Esophagus squamous epithelium (tissue), 5 donors: ENCODE data around the gene LCE2A. TPM values are rescaled to one million over a fixed set of nuclear protein-coding genes. Genes with fewer than 3 reads are reported as not detected.

ENCODE experiments used
- DNase-seq: peaks from one replicate; lab custom pipeline; 2025; lab: John Stamatoyannopoulos, UW
- H3K27ac ChIP-seq, 4 donors: fragments of 200-600 bp; sonication (generic); one replicate each; pipeline ENCODE4 v1.5.1; 2016 to 2019; ENCODE audit warnings: mild to moderate bottlenecking in 1 of 4
- H3K27me3 ChIP-seq, 4 donors: fragments of 200-600 bp; sonication (generic); 1 replicate in 3 of 4; 2 replicates in 1 of 4; pipeline versions ENCODE4 v1.5.1 to v1.6.0; 2017 to 2021; ENCODE audit warnings: antibody characterized with exemption in 1 of 4
- H3K36me3 ChIP-seq, 3 donors: fragments of 200-600 bp; sonication (generic); one replicate each; pipeline ENCODE4 v1.5.1; 2016 to 2019
- H3K4me1 ChIP-seq, 3 donors: fragments of 200-600 bp; sonication (generic); one replicate each; pipeline ENCODE4 v1.5.1; 2017 to 2019
- H3K4me3 ChIP-seq, 4 donors: fragments of 200-600 bp; sonication (generic); 1 replicate in 3 of 4; 2 replicates in 1 of 4; pipeline ENCODE4 v1.5.1; 2016 to 2019; ENCODE audit warnings: mild to moderate bottlenecking in 2 of 4, moderate library complexity in 1 of 4
- H3K9me3 ChIP-seq, 3 donors: fragments of 200-600 bp; sonication (generic); one replicate each; pipeline ENCODE4 v1.5.1; 2016 to 2019
- POLR2A ChIP-seq, 4 donors: fragments of 450-650 bp; IDR thresholded peaks; one replicate each; pipeline ENCODE4 v1.6.1; 2017; ENCODE audit warnings: antibody characterized with exemption in 4 of 4, mild to moderate bottlenecking in 4 of 4, moderate library complexity in 3 of 4
- WGBS, 2 donors: methylation state at CpG; one replicate each; pipeline ENCODE4 v1.1.5; 2018; 5-methylcytosine and 5-hydroxymethylcytosine counted together
- intact Hi-C: fragments of 100-400 bp; cut with DNase I; formaldehyde crosslinking; loops from one replicate; pipeline ENCODE4 v1.15.0; 2022
- total RNA-seq, 4 donors: library from RNA; depleted of rRNA; stranded (reverse); fragments of >200 nt; gene quantifications; one replicate each; pipeline ENCODE4 v1.1.0, GENCODE V29; 2016
- TF ChIP-seq, protein P1 (sequence below), 6 experiments: fragments of 450-650 bp in 4 of 6; fragments of 200-600 bp in 2 of 6; sonication (generic) in 2 of 6; IDR thresholded peaks; one replicate each; pipeline ENCODE4 v1.5.1; 2016 to 2019; ENCODE audit warnings: antibody characterized with exemption in 6 of 6, mild to moderate bottlenecking in 4 of 6, moderate library complexity in 4 of 6
- donor health status: DM: yes; HTN: yes; CAD: no.

The LCE2A gene
- total RNA-seq, 4 donors from 2014 or later: not detected

DNA sequence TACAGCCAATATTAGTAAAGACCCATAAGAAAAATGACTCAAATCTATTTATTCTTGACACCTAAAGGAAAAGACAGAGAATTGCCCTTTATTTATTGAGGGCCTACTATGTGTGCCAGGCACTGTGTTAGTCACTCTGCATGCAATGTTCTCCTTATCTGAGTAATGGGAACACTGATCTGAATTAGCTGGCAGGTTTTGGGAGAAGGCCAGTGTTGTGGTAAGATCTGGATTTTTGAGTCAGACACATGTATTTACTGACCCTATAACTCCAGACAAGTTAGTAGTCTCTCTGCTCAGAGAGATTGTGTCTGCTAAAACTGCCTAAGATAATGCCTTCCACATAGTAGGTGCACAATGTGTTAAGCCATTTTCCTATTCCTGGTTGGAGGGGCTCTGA lies 27.1 kb downstream of the LCE2A start:
- Histone ChIP-seq H3K9me3 (no peaks in the 10 kb centered on the region), H3K27me3 (peaks cover 0 to 7% (median 0%) of the 10 kb centered on the region in 4 donors), H3K4me1 (no peaks in the 10 kb centered on the region), H3K27ac (no peak overlapping the region), H3K4me3 (no peak overlapping the region), H3K36me3 (no peaks in the 10 kb centered on the region)
- DNase-seq: no peak
- TF ChIP-seq POLR2A (IDR thresholded peaks at IDR 0.05): no peak
- TF ChIP-seq, protein P1, sequence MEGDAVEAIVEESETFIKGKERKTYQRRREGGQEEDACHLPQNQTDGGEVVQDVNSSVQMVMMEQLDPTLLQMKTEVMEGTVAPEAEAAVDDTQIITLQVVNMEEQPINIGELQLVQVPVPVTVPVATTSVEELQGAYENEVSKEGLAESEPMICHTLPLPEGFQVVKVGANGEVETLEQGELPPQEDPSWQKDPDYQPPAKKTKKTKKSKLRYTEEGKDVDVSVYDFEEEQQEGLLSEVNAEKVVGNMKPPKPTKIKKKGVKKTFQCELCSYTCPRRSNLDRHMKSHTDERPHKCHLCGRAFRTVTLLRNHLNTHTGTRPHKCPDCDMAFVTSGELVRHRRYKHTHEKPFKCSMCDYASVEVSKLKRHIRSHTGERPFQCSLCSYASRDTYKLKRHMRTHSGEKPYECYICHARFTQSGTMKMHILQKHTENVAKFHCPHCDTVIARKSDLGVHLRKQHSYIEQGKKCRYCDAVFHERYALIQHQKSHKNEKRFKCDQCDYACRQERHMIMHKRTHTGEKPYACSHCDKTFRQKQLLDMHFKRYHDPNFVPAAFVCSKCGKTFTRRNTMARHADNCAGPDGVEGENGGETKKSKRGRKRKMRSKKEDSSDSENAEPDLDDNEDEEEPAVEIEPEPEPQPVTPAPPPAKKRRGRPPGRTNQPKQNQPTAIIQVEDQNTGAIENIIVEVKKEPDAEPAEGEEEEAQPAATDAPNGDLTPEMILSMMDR (IDR thresholded peaks at IDR 0.05): no peak
- intact Hi-C loops: no loop called here

DNA sequence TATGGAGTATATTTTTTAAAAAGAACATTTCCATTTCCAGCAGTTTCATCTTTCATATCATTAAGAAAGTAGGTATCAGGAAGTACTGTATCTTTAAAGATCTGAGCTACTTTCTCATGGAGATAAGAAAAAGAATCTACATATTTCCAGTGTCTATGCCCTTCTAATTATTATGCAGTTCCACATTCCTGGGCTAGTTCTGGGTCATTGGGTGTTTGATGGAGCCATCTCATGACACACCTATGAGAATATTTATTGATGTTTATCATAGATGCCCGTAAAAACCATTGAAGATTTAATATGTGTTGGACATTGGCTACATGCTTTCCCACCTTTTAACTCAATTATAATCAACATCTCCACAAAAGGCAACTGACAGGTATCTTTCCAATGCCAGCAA lies 30.8 kb downstream of the LCE2A start:
- intact Hi-C loops: no loop called here
- 67 to 88% methylated on average over 1 of the region's 1 CpG for WGBS, 2 donors
- H3K9me3 ChIP-seq: no peaks in the 10 kb centered on the region

DNA sequence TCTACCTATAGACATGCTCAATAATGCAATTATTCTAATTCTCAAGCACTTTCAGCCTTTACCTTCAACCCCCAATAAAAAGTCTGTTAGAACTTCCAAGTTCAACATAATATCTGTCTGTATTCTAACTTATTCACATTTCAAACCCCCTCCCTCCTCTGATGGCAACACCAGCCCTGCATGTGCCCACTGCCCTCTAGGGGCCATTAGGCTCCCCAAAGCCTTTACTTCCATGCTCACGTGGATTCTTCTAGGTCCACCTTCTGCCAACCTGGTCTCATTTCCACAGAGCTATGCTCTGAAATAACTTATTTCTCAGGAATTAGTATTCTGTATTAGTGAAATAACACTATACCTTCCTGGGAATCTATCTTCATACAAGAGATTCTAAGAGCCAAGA lies 37.5 kb downstream of the LCE2A start:
- H3K9me3 ChIP-seq: no peaks in the 10 kb centered on the region
- intact Hi-C loops: no loop called here
- H3K27ac ChIP-seq: no peak overlapping the region
- no peaks in the 10 kb centered on the region for H3K36me3 ChIP-seq
- no peak for DNase-seq
- H3K4me3 ChIP-seq: no peak overlapping the region
- peaks cover 0 to 4% (median 0%) of the 10 kb centered on the region in 3 donors for H3K4me1 ChIP-seq
- H3K27me3 ChIP-seq: no peaks in the 10 kb centered on the region
- WGBS, 2 donors: 36 to 56% methylated on average over 1 of the region's 1 CpG
- TF ChIP-seq, protein P1 (IDR thresholded peaks at IDR 0.05): no peak
- TF ChIP-seq POLR2A (IDR thresholded peaks at IDR 0.05): no peak

More for the DNA sequence above, 30.8 kb downstream of the LCE2A start:
- Histone ChIP-seq H3K36me3 (no peaks in the 10 kb centered on the region), H3K27ac (no peak overlapping the region), H3K27me3 (peaks cover 0 to 7% (median 0%) of the 10 kb centered on the region in 4 donors), H3K4me3 (no peak overlapping the region), H3K4me1 (no peaks in the 10 kb centered on the region)
- TF ChIP-seq, protein P1 (IDR thresholded peaks at IDR 0.05): no peak
- TF ChIP-seq POLR2A (IDR thresholded peaks at IDR 0.05): no peak
- DNase-seq: no peak

DNA sequence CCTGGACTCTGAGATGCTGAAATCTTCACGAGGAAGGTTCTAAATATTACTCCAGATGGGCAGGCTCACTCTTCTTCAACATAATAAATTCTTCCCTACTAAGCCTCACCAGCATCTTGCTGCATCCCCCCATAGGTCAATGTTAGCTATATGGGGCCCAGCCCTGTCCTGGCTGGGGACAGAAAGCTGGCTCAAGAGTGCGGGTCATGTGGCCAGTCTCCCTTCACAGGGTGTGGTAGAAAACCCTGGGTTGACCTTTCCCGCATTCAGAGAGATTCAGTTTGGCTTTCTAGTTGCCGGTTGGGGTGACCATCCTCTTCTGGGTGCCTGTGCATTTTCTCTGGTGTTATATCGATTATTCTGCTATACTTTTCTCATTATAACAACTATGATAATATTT lies 39.9 kb downstream of the LCE2A start:
- intact Hi-C loops: no loop called here
- Histone ChIP-seq H3K27ac (no peak overlapping the region), H3K27me3 (no peaks in the 10 kb centered on the region), H3K36me3 (no peaks in the 10 kb centered on the region), H3K4me3 (no peak overlapping the region), H3K4me1 (peaks cover 0 to 4% (median 0%) of the 10 kb centered on the region in 3 donors), H3K9me3 (no peaks in the 10 kb centered on the region)
- WGBS, 2 donors: 69 to 71% methylated on average over 5 of the region's 5 CpGs
- no peak for DNase-seq
- TF ChIP-seq, protein P1 (IDR thresholded peaks at IDR 0.05): no peak
- no peak for TF ChIP-seq POLR2A (IDR thresholded peaks at IDR 0.05)

DNA sequence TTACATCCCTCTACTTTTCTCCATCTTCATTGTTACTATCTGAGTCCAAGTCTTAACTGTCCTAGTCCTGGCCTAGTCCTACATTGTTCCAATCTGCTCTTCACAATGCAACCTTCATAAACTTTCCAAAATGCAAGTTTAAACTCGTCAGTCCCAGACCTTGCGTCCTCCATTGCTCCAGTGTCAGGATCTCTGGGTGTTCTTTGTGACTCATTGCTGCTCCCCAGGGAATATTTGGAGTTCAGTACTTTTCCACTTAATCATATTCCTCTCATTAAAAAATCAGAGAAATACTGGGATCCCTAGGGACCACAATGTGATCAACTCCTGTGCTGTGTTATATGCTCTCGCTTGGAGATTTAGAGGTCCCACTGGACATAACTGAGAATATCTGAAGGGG lies 41.7 kb downstream of the LCE2A start:
- WGBS, 2 donors: 46 to 69% methylated on average over 3 of the region's 3 CpGs
- no peak overlapping the region for H3K4me3 ChIP-seq
- DNase-seq: no peak
- intact Hi-C loops: no loop called here
- H3K27me3 ChIP-seq: no peaks in the 10 kb centered on the region
- no peak for TF ChIP-seq POLR2A (IDR thresholded peaks at IDR 0.05)
- TF ChIP-seq, protein P1 (IDR thresholded peaks at IDR 0.05): no peak
- H3K4me1 ChIP-seq: peaks cover 0 to 7% (median 4%) of the 10 kb centered on the region in 3 donors
- H3K9me3 ChIP-seq: no peaks in the 10 kb centered on the region
- H3K36me3 ChIP-seq: no peaks in the 10 kb centered on the region
- no peak overlapping the region for H3K27ac ChIP-seq
